ENCODE data around the gene PHF21B. TPM values are rescaled to one million over a fixed set of nuclear protein-coding genes. Genes with fewer than 3 reads are reported as not detected.

PHF21B gene
- total RNA-seq, 1 donor from 2014 or later = 6.7 TPM

DNA sequence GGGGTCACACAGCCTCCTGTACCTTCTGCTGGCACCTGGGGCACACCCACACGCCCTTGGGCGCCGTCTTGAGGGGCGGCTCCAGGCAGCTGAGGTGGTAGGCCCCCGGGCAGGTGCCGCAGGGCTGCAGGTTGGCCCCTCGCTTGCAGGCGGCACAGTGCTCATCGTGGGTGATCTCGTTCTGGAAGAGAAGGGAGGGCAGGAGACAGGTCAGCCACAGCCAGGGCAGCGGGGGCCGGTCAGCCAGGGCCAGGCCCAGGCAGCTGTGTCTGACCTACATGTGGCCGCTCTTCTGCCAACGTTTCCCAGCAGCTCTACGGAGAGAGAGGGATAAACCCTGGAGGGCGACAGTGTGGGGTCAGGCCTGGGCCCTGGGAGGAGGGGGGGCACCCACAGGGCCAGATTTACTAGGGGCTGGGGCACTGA lies 121.9 kb downstream of the PHF21B start:
- H3K4me1 Mint-ChIP-seq = no peaks in the 10 kb centered on the region
- TF ChIP-seq EZH2phosphoT487 (IDR thresholded peaks at IDR 0.05) (no peak), EZH2 (IDR thresholded peaks at IDR 0.05) (no peak), CTCF (IDR thresholded peaks at IDR 0.05) (no peak)
- Histone ChIP-seq H3F3A (ENCODE audit: low read depth) (no peaks in the 10 kb centered on the region), H3K9ac (no peak overlapping the region), H3K36me3 (no peaks in the 10 kb centered on the region), H3K4me2 (no peak overlapping the region), H3K27ac (no peak overlapping the region), H3K4me3 (no peak overlapping the region), H3K9me3 (ENCODE audit: low read depth) (no peaks in the 10 kb centered on the region), H4K20me1 (ENCODE audit: low read depth) (peaks cover 4% of the 10 kb centered on the region), H3K4me1 (no peaks in the 10 kb centered on the region), H3K27me3 (no peaks in the 10 kb centered on the region), H3K79me2 (ENCODE audit: low read depth) (no peaks in the 10 kb centered on the region), H2AFZ (replicated peaks) (no peak overlapping the region)
- H3K4me3 Mint-ChIP-seq = no peak overlapping the region
- no peaks in the 10 kb centered on the region for H3K9me3 Mint-ChIP-seq
- H3K27me3 Mint-ChIP-seq (ENCODE audit: insufficient read depth, low read depth) = no peaks in the 10 kb centered on the region
- no peak overlapping the region for H3K27ac Mint-ChIP-seq
- H3K36me3 Mint-ChIP-seq = peaks cover 10% of the 10 kb centered on the region
- DNase-seq (ENCODE audit: low spot score) = no peak

GRCh38 chr22:44885806-44886360 lies 123.9 kb downstream of the PHF21B start:
- no peaks in the 10 kb centered on the region for H3K9me3 Mint-ChIP-seq
- H3K9ac ChIP-seq = no peak overlapping the region
- H3K27ac Mint-ChIP-seq = no peak overlapping the region
- no peaks in the 10 kb centered on the region for H3K27me3 ChIP-seq
- H3K36me3 ChIP-seq = no peaks in the 10 kb centered on the region
- H3K79me2 ChIP-seq (ENCODE audit: low read depth) = no peaks in the 10 kb centered on the region
- H3K27ac ChIP-seq = no peak overlapping the region
- H3K36me3 Mint-ChIP-seq = peaks cover 21% of the 10 kb centered on the region
- H3K4me1 ChIP-seq = no peaks in the 10 kb centered on the region
- H3K9me3 ChIP-seq (ENCODE audit: low read depth) = no peaks in the 10 kb centered on the region
- H2AFZ ChIP-seq (replicated peaks) = no peak overlapping the region
- no peak overlapping the region for H3K4me3 ChIP-seq
- H3K4me3 Mint-ChIP-seq = no peak overlapping the region
- H3K27me3 Mint-ChIP-seq (ENCODE audit: insufficient read depth, low read depth) = peaks cover 8% of the 10 kb centered on the region
- no peaks in the 10 kb centered on the region for H3K4me1 Mint-ChIP-seq
- H3F3A ChIP-seq (ENCODE audit: low read depth) = no peaks in the 10 kb centered on the region
- H4K20me1 ChIP-seq (ENCODE audit: low read depth) = peaks cover 4% of the 10 kb centered on the region
- no peak for DNase-seq (ENCODE audit: low spot score)
- TF ChIP-seq EZH2phosphoT487 (IDR thresholded peaks at IDR 0.05) (no peak), EZH2 (IDR thresholded peaks at IDR 0.05) (no peak), CTCF (IDR thresholded peaks at IDR 0.05) (no peak)
- no peak overlapping the region for H3K4me2 ChIP-seq

GRCh38 chr22:44884968-44885805 lies 124.6 kb downstream of the PHF21B start:
- Histone ChIP-seq H3K9ac (no peak overlapping the region), H4K20me1 (ENCODE audit: low read depth) (peaks cover 4% of the 10 kb centered on the region), H2AFZ (replicated peaks) (no peak overlapping the region), H3K36me3 (no peaks in the 10 kb centered on the region), H3K27me3 (no peaks in the 10 kb centered on the region), H3K4me1 (no peaks in the 10 kb centered on the region), H3K9me3 (ENCODE audit: low read depth) (no peaks in the 10 kb centered on the region), H3F3A (ENCODE audit: low read depth) (no peaks in the 10 kb centered on the region), H3K27ac (no peak overlapping the region), H3K4me2 (no peak overlapping the region), H3K4me3 (no peak overlapping the region), H3K79me2 (ENCODE audit: low read depth) (no peaks in the 10 kb centered on the region)
- TF ChIP-seq CTCF (IDR thresholded peaks at IDR 0.05) = no peak
- TF ChIP-seq EZH2 (IDR thresholded peaks at IDR 0.05) = no peak
- TF ChIP-seq EZH2phosphoT487 (IDR thresholded peaks at IDR 0.05) = no peak
- Mint-ChIP-seq H3K27ac (no peak overlapping the region), H3K36me3 (peaks cover 21% of the 10 kb centered on the region), H3K9me3 (no peaks in the 10 kb centered on the region), H3K4me1 (no peaks in the 10 kb centered on the region), H3K27me3 (ENCODE audit: insufficient read depth, low read depth) (peaks cover 8% of the 10 kb centered on the region), H3K4me3 (no peak overlapping the region)
- no peak for DNase-seq (ENCODE audit: low spot score)

Measured in neural progenitor cell (in vitro differentiated cells).